ENCODE data around the gene SORCS2.

Gene SORCS2

GRCh38 chr4:7326693-7327340 lies 134.5 kb downstream of the SORCS2 start:
- DNase-seq (ENCODE audit: low read depth): no peak

- DNase-seq (ENCODE audit: low read depth): no peak
Observed at GRCh38 chr4:7327341-7327885, 135.1 kb downstream of the SORCS2 start.

- no peak for DNase-seq (ENCODE audit: low read depth)
Observed at GRCh38 chr4:7328162-7328912, 136.0 kb downstream of the SORCS2 start.

DNA sequence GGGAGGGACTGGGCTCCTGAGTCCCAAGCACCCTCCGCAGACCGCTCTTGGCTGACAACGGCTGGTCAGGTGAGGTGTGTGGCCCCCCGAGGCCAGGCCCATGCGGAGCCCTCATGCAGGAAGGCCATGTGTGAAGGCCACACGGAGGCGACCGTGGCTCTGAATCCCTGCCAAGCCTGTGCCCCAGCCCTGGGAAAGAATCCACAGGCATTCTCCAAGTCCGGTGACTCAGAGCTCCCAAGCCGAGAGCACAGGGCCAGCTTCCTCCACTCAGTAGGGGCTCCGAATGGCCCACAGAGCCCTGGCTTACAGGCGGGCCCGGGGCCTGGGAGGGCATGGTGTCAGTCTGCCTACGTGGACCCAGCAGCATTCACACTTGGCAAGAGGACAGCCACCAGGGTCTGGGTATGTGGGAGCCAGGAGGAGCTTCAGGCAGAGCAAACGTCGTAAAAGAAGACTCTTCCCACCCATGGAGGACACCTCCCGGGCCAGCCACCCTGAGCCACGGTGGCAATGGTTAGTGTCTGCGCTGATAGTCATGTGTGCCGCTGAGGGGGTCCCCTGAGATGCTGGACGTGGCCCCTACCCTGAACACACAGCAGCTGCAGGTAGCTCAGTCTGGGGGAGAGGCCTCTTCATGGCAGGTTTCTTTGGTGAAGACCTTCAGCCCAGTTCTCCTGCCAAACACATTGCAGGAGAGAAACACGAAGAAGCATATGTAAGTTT lies 136.7 kb downstream of the SORCS2 start:
- DNase-seq (ENCODE audit: low read depth): peak; percentile 60

DNA sequence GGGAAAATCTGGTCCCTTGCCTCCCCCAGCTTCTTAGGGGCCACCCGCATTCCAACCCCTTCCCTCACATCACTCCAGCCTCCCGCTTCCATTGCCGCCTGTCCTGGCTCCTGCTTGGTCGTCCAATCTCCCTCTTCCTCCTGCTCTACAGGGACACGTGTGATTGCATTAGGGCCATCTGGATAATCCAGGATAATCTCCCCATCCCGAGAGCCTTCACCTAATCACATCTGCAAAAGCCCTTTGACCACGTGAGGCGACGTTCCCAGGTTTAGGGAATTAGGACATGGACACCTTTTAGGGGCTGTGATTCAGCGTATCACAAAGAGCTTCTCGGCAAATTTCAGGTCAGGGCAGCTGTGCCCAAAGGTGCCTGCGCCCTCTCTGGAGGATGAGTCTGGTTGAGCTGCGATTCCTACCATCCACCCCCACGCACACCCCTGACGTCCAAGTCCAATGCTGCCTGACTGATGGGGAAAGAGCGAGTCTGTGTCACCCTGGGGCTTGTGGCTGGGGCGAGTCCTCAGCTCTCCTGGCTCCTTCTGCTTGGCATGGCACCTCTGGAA lies 137.8 kb downstream of the SORCS2 start:
- no peak for DNase-seq (ENCODE audit: low read depth)

GRCh38 chr4:7330811-7331681 lies 138.7 kb downstream of the SORCS2 start:
- no peak for DNase-seq (ENCODE audit: low read depth)

- DNase-seq (ENCODE audit: low read depth): no peak
Observed at GRCh38 chr4:7331682-7332000, 139.3 kb downstream of the SORCS2 start.

DNA sequence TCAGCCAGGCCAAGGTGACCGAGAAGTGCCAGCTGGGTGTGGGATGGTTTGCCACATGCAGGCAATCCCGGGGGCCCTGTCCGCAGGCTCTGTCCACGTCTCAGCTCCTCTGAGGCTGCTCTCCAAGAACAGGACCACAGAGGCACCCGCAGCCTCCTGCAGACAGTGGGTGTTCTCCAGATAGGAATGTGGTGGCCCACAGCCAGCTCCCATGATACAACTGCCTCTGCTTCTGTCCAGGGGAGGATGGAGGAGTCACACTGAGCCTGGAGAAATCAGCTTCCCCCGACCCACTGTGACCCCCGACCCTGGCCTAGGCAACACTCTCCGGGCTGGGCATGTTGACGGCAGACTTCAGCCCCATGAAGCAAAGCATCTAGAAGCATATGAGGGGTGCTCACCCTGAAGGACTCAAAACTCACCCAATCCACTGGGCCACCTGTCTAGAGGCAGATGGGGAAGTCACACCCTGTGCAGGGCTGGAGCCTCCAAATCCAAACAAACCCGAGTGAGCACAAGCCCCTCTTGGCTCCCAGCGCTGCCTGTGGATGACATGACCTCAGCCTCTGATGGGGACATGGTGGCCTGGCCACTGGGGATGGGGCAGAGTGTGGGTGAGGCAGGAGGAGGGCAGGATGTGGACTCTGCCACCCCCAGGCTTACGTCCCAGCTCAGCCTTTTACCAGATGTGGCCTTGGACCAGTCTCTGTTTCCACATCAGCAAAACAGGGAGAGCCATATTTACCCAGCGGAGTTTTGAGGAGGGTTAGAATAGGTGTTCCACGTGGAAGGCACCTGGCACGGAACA lies 140.1 kb downstream of the SORCS2 start:
- DNase-seq (ENCODE audit: low read depth): peak; percentile 81

- no peak for DNase-seq (ENCODE audit: low read depth)
Observed at GRCh38 chr4:7333024-7333780, 140.9 kb downstream of the SORCS2 start.

GRCh38 chr4:7333801-7334421 lies 141.6 kb downstream of the SORCS2 start:
- no peak for DNase-seq (ENCODE audit: low read depth)

DNA sequence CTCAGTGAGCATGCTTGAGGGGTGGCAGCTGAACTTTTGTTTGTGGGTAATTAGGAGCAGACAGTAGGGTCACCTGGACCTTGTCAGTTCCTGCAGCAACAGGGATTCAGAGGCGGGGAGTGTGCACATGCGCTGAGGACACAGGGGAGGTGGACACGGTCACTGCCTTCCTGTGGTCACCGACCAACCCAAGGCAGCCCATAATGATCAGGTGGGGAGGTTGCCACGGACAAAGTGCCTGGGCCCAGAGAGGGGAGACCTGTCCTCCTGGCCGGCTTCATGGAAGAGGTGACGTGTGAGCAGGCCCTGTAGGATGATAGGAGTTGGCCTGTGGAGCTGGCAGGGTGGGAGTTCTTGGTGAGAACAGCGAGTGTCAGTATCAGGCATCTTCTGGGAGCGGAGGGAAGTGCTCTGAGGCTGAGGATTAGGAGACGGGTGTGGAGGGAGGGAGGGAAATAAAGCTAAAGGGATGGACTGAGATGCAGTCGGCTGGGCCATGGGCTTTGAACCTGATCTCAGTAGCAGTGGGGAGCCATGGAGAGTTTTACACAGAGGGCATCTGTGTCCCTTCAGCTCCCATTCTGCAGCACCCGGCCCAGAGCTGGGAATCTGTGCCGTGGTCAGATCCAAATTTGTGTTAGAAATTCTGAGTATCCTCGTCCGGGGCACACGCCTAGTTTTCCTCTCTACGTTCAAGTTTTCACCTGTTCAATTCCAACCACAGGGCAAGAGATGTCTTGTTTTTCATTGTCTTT lies 142.4 kb downstream of the SORCS2 start:
- DNase-seq (ENCODE audit: low read depth): no peak

- no peak for DNase-seq (ENCODE audit: low read depth)
Observed at GRCh38 chr4:7335344-7336066, 143.2 kb downstream of the SORCS2 start.

- DNase-seq (ENCODE audit: low read depth): no peak
Observed at GRCh38 chr4:7336067-7336569, 143.8 kb downstream of the SORCS2 start.

GRCh38 chr4:7336732-7337131 lies 144.4 kb downstream of the SORCS2 start:
- no peak for DNase-seq (ENCODE audit: low read depth)

DNA sequence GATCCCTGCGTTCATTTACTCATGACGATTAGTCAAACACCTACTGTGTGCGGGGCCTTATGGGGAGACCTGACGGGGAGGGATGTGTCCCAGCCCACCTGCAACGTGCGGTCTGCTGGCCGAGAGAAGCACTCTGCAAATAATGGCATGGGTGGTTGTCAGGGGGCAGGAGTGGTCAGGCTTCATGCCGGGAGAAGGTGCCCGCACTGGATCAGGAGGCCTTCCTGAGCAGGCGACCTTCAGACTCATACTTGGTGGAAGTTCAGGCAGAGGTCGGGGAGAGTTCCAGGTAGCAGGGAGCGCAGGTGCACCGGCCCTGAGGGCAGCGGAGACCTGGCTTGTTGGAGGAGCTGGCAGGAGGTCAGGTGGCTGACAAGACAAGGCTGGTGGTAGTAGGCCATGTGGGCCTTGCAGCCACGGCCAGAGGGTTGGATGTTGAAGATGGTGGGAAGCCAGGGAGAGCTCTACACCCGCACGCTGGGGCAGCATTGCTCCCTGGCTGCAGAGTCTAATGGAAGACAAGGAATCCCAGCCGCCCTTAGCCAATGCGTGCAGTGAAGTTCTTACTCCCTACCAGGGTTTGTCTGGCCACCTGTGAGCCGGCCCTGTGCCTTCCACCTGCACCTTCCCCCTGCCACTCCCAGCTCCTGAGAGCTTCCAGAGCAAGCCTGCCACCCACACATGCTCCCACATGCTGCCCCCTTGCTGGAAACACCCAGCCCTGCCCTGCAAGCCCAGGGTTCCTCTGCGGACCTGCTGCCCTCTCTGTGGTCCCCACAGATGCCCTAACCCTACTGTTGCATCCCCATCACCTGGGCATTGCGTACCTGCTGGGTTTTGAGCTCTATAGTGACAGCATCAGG lies 145.1 kb downstream of the SORCS2 start:
- no peak for DNase-seq (ENCODE audit: low read depth)

GRCh38 chr4:7338059-7338452 lies 145.7 kb downstream of the SORCS2 start:
- DNase-seq (ENCODE audit: low read depth): no peak
